MV-4-11 (cell line): Measurements from ENCODE around the gene METAP1D.
A peak's percentile ranks its signal among the peaks of the same experiment; 100 is the strongest.
"Not testable (repeated sequence)": the region's sequence is repeated elsewhere in the genome, so short reads cannot be mapped to it uniquely, and the experiment has no call there.

Source experiments
- DNase-seq: peaks from one replicate; lab custom pipeline; 2025; lab: John Stamatoyannopoulos, UW

Gene METAP1D

GRCh38 chr2:171999604-172000469 lies at the start of gene METAP1D:
Gene METAP1D (plus strand): TSS chr2:171999953. CDS start chr2:171999970, 17 bp downstream.
- peak; percentile 88 for DNase-seq

DNA sequence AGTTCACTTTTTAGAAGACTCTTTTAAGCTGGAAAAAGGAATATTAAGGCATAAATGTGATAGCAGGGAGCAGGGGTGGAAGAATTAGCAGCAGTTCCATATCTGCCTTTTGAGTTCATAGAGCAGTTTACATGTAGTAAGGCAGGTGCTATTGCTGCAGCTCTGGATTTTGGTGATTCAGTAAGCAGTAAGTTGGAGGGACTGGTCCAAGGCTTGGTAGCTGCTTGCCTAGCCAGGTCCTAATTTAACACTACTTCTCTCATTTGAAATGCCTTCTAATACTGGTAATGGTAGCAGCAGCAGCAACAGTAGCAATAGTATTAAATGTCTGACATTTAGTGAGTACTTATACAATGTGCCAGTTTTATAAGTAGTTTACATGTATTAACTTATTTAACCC lies 47.5 kb upstream of the METAP1D start:
- no peak for DNase-seq

DNA sequence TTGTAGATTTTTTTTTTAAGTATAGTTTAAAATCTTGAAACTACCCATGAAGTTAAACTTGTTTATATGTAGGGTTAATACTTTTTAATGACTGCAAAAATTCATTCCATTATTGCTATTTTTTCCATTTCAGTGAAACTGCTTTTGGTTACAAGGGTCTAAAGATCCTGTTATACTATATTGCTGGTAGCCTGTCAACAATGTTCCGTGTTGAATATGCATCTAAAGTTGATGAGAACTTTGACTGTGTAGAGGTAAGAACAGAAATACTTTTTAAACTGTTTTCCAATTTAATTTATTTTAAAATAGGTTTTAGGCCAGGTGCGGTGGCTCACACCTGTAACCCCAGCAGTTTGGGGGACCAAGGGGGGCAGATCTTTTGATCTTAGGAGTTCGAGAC lies 47.0 kb upstream of the METAP1D start:
- DNase-seq, result no peak

DNA sequence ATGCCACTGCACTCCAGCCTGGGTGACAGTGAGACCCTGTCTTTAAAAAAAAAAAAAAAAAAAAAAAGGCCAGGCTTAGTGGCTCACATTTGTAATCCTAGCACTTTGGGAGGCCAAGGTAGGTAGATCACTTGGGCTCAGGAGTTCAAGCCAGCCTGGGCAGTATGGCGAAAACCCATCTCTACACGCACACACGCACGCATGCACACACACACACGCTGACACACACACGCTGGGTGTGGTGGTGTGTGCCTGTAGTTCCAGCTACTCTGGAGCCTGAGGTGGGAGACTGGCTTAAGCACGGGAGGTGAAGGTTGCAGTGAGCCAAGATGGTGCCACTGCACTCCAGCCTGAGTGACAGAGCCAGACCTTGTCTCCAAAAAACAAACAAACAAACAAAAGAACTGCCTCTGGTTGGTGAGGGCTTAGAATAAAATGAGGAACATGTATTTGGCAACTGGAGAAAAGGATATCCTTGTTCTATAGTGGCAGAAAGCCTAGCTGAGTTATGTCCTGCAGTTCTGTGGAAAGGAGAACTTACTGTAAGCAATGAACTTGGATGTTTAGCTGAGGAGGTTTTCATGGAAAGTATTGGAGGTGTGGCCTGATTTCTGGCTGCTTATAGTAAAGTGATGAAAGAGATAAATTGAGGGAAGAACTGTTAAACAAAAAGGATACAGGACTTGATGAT lies 43.5 kb upstream of the METAP1D start:
- peak; percentile 97 for DNase-seq

- DNase-seq, result peak; percentile 70
These were observed 42.7 kb upstream of the METAP1D start for GRCh38 chr2:171957061-171957460.

- peak; percentile 93 for DNase-seq
These were observed 41.3 kb upstream of the METAP1D start for GRCh38 chr2:171958475-171958874.

GRCh38 chr2:171959998-171960397 lies 39.8 kb upstream of the METAP1D start:
- DNase-seq, result no peak

DNA sequence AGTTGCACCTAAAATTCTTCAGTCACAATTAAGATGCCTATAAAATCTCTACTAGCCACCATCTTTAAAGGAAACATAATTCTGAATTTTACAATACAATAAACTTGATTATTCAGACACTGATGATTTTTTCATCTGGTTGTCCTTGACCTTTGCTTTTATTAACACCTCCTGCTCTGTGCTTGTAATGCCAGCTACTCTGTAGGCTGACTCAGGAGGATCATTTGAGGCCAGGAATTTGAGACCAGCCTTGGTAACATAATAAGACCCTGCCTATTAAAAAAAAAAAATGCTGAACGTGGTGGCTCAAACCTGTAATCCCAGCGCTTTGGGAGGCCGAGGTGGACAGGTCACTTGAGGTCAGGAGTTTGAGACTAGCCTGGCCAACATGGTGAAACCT lies 39.2 kb upstream of the METAP1D start:
- no peak for DNase-seq

DNA sequence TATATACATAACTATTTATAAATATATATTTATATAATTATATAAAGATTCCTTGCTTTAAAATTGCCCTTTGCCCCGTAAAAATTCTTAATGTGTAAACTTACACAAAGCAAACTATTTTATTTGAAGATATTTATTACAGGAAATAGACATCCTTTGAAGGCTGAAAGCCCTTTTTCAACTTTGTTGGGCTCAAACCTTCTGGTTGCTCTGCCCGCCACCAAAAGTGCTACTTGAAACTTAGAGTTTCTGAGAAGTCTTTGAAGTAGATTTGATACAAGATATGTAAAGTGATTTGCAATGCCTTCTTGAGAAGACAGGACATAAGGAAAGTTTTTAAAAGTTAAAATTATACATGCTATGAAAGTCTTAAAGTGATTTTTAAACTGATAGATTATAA lies 36.6 kb upstream of the METAP1D start:
- no peak for DNase-seq

GRCh38 chr2:171964308-171964707 lies 35.4 kb upstream of the METAP1D start:
- DNase-seq, result no peak

DNA sequence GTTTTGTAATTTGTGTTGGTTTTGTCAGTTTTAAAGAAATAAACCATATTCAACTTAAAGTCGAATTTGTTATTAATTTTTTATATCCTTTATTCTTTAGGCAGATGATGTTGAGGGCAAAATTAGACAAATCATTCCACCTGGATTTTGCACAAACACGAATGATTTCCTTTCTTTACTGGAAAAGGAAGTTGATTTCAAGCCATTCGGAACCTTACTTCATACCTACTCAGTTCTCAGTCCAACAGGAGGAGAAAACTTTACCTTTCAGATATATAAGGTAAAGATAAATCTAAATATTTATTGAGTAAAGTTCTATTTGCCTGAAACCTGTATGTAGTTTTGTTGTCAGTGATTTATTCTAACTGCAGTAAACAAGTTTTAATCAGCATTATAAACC lies 34.5 kb upstream of the METAP1D start:
- no peak for DNase-seq

DNA sequence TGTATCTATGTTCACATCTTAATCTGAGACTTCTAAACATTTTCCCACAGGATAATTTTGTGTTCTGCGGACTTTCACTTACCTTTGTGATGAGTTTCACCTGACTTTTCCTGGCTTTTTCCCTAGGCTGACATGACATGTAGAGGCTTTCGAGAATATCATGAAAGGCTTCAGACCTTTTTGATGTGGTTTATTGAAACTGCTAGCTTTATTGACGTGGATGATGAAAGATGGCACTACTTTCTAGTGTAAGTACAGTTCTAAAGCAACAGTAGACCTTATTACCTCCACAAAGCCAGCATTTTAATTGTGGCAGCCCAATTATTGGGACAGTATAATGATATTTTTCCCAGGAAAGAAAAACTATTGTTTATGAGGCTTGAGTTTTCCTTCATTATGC lies 34.1 kb upstream of the METAP1D start:
- DNase-seq, result no peak

- no peak for DNase-seq
These were observed 33.5 kb upstream of the METAP1D start for GRCh38 chr2:171966235-171966634.

GRCh38 chr2:171966688-171967087 lies 33.1 kb upstream of the METAP1D start:
- DNase-seq, result no peak

- no peak for DNase-seq
These were observed 31.2 kb upstream of the METAP1D start for GRCh38 chr2:171968509-171968908.

DNA sequence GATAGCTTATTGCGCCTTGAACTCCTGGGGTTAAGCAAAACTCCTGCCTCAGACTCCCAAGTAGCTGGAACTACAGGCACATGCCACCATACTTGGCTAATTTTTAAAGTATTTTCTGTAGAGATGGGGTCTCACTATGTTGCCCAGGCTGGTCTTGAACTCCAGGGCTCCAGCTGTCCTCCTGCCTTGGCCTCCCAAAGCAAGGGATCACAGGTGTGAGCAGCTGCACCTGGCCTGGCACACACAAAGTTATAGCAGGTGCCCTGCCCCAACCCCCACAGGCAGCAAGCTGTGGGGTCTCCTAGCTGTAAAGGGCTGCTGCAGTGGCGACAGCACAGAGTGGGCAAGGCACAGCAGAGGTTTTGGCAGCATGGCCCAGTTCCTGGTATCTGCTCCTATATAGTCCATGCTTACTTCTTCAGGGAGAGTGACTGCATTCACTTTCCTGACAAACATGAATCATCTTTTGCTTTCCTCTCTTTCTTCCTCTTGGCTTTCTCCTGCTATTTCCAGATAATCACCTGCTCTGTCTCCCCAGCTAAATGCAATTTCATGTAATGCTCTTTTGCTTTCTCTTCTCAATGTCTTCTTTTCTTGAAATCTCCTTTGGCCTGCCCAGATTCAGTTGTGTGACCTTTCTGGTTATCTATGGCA lies 27.3 kb upstream of the METAP1D start:
- DNase-seq, result no peak

GRCh38 chr2:171979103-171979502 lies 20.6 kb upstream of the METAP1D start:
- no peak for DNase-seq

GRCh38 chr2:171983924-171984323 lies 15.8 kb upstream of the METAP1D start:
- DNase-seq, result not testable (repeated sequence)

- no peak for DNase-seq
These were observed 14.7 kb upstream of the METAP1D start for GRCh38 chr2:171985076-171985475.

DNA sequence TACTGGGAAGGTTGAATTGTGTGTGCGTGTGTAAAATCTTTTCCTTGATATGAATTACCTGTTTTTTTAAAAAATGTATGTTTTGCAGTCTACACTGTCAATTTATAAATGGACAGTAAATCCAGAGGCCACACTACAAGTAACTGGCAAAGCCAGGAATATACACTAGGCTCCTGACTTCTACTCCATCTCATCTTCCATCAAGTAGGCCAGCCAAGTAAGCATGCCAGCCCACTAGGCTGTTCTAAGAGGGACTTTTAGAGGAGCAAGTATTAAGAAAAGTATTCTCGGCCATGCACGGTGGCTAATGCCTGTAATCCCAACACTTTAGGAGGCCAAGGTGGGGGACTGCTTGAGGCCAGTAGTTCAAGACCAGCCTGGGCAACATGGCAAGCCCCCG lies 13.0 kb upstream of the METAP1D start:
- DNase-seq, result no peak

- no peak for DNase-seq
These were observed 8.7 kb upstream of the METAP1D start for GRCh38 chr2:171991027-171991426.

GRCh38 chr2:171995586-171995985 lies 4.2 kb upstream of the METAP1D start:
- no peak for DNase-seq

DNA sequence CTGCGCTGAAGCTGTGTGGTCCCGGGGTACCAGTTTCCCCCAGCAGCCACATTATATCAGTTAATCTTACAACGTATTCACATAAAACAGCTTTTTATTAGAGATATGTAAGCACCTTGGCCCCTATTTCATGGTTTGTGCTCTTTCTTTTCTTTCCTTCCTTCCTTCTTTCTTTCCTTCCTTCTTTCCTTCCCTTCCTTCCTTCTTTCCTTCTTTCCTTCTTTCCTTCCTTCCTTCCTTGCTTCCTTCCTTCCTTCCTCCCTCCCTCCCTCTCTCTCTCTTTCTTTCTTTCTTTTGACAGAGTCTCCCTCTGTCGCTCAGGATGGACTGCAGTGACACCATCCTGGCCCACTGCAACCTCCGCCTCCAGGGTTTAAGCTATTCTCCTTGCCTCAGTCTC lies 3.7 kb upstream of the METAP1D start:
- no peak for DNase-seq
